ENCODE data around the gene CRADD.
"Not testable (repeated sequence)": the region's sequence is repeated elsewhere in the genome, so short reads cannot be mapped to it uniquely, and the experiment has no call there.

Gene CRADD

DNA sequence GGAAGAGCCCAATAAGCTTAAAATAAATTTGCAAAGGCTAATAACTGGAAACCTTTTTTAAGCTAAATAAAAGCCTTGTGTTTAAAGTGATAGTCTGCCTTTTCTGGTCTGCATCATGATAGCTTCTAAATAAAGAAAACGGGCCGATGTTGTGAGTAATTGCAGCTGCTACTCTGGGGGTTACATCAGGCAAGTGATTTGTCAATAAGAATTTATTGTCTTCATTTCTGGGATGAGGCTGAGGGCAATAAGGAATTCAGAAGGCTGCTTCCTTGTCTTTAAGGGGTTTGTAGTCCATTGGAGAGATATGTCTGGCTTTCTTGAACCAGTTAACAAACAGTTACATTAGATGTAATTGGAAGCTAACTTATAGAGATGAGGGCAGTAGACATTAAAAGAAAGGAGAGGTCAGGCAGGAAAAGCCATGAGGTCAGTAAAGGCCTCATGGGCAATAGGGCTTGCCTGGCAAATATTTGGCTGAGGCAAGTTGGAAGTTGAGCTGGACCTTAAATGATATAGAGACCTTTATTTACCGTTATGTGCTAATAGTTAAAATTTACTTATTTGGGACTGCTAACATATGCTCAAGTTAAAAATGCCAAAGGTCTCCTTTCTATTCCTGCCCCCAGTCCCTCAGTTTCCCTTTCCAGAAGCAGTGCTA lies 85.0 kb downstream of the CRADD start:
- DNase-seq, result no peak

GRCh38 chr12:93762912-93763553 lies 85.9 kb downstream of the CRADD start:
- DNase-seq, result no peak

GRCh38 chr12:93763746-93764147 lies 86.6 kb downstream of the CRADD start:
- no peak for DNase-seq

GRCh38 chr12:93766371-93766770 lies 89.2 kb downstream of the CRADD start:
- no peak for DNase-seq

GRCh38 chr12:93766796-93767523 lies 89.8 kb downstream of the CRADD start:
- DNase-seq, result no peak

DNA sequence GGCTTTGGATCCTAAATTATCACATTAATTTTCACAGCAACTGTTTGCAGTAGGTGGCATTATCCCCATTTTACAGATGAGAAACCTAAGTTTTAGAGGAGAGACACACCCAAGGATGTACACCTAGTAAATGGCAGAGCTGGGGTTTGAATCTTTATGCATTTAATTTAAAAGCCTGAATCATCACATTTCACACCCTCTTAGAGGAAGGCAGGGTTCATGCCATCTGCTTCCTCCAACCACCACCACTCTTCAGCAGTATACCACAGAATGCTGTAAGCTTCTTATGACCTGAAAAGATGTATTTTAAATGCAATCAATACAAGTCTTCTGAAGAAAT lies 90.3 kb downstream of the CRADD start:
- DNase-seq, result no peak

DNA sequence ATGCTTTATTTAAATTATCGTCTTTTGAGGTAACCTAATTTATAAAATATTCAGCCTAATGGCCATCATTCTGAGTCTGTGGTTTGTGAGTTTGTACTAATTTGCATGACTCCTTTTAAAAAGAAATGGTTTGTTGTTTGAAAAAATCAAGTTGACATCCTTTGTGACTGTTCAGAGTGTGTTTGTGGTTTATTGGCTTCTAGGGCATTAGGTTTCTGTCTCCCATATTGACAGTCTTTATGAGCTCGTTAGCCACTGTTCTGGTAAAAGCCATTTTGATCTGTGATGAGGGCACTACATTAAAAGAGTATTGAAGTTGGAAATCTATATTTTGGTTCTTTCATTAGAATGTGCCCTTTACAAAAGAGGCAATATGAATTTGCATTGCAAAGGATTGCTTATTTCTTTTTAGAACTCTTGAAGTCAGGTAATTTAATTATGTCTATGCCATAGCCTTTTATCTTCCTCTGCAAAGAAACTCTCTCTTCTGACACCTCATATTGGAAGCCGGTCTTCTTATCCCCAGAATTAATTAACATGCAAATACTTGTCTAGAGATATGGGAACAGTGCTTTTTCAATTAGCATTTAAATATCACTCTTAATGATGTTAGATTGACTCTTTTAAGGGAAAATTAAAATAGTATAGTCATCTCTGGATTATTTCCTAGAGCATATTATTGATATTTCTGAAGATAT lies 95.0 kb downstream of the CRADD start:
- DNase-seq, result no peak

DNA sequence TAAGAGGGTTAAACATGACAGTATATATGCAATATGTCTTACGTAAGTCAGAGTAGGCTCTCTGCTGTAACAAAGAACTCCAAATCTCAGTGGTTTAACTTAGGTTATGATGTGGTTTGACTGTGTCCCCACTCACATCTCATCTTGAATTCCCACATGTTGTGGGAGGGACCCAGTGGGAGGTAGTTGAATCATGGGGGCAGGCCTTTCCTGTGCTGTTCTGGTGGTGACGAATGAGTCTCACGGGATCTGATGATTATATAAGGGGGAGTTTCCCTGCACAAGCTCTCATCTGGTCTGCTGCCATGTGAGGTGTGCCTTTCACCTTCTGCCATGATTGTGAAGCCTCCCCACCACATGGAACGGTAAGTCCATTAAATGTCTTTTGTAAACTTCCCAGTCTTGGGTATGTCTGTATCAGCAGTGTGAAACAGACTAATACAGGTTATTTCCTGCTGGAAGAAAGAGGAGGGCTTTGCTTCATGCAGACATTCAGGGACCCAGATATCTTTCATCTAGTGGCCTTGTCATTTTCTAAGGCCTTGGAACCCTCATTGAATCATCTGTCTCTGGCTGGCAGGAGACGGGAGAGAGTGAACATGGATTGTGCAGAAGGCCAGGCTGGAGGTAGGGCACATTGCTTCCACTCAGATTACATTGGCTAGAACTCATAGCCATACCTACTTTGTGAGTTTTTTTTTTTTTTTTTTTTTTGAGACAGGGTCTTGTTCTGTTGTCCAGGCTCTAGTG lies 96.1 kb downstream of the CRADD start:
- no peak for DNase-seq

DNA sequence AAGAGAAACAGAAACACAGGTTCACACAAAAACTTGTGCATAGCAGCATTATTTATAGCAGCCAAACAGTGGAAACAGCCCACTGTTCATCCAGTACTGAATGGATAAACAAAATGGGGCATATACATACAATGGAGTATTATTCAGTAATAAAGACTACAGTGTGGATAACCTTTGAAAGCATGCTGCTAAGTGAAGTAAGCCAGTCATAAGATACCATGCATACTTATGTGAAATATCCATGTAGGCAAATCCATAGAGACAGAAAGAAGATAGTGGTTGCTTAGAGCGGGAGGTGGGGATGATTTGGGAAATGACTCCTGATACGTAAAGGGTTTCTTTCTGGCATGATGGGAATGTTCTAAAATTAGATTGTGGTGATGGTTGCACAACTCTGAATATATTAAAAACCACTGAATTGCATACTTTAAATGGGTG lies 99.4 kb downstream of the CRADD start:
- no peak for DNase-seq

- DNase-seq, result no peak
Measured at GRCh38 chr12:93777254-93777653, 100.1 kb downstream of the CRADD start.

DNA sequence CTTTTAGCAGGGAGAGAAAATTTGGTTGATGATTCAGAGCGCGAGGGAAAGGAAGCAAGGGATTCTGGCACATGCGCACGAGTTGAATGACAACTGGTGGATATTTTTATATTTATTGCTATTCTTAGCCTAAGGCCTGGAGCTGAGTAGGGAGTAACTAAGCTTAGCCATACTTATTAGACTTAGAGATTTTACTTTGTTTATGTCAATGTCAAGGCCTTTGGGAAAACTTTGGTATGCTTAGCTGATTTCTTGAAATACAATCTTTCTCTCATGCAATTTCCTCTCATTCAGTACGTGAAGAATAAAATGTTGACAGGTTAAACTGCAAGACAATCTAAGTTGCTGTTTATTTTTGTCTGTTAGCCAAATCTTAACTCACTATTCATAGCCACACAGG lies 101.1 kb downstream of the CRADD start:
- no peak for DNase-seq

GRCh38 chr12:93778766-93779165 lies 101.6 kb downstream of the CRADD start:
- no peak for DNase-seq

DNA sequence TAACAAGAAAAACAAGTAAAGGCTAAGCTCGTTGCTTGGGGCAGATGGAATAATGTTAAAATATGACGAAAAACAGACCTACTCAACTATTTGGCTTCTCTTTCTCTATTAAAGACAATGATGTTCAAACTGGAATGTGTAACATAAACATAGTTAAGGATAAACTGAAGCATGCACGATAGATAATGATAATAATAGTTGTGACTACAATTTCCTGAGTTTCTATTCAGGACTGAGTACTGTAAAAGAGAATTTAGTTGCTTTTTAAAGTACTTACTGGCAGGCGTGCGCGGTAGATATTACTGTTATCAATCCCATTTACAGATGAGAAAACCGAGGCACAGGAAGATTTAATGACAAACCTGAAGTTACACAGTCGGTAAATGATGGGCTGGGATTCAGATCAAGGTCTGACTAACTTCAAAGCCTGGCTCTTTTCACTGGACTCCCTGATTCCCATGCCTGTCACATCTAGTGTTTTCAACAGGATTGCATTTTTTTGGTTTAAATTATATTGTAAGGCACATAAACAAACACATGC lies 103.0 kb downstream of the CRADD start:
- no peak for DNase-seq

DNA sequence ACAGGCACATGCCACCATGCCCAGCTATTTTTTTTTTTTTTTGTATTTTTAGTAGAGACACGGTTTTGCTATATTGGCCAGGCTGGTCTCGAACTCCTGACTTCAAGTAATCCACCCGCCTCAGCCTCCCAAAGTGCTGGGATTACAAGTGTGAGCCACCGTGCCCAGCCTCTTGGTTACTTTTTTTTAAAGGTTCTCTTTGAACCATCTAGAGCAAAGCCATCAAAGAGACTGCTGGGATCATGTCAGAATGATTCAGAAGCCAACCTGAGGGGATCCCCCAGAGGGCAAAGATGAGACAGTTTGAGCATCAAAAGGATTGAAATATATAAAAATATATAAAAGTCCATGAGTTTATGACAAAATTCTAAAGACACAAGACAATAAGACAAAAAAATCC lies 103.7 kb downstream of the CRADD start:
- not testable (repeated sequence) for DNase-seq

- DNase-seq, result not testable (repeated sequence)
Measured at GRCh38 chr12:93781961-93782360, 104.8 kb downstream of the CRADD start.

GRCh38 chr12:93782853-93783252 lies 105.7 kb downstream of the CRADD start:
- no peak for DNase-seq

DNA sequence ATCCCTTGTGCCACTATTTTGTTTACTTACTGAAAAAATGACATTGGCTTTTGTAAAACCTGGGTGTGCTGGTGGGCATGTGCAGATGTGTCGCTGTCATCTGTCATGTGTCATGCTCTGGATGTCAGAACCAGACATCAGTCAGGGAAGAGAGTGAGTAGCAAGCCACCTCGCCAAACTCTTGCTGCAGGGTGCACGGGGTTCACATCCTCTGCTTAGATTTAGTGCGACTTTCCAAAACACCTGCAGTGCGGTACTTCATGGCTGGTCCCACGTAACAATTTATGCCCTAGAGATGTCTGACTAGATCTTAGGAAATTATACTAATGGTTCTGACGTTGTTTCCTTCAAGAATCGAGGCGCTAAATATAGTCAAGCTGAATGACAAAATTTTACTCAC lies 106.7 kb downstream of the CRADD start:
- DNase-seq, result no peak

GRCh38 chr12:93784339-93785086 lies 107.3 kb downstream of the CRADD start:
- no peak for DNase-seq

DNA sequence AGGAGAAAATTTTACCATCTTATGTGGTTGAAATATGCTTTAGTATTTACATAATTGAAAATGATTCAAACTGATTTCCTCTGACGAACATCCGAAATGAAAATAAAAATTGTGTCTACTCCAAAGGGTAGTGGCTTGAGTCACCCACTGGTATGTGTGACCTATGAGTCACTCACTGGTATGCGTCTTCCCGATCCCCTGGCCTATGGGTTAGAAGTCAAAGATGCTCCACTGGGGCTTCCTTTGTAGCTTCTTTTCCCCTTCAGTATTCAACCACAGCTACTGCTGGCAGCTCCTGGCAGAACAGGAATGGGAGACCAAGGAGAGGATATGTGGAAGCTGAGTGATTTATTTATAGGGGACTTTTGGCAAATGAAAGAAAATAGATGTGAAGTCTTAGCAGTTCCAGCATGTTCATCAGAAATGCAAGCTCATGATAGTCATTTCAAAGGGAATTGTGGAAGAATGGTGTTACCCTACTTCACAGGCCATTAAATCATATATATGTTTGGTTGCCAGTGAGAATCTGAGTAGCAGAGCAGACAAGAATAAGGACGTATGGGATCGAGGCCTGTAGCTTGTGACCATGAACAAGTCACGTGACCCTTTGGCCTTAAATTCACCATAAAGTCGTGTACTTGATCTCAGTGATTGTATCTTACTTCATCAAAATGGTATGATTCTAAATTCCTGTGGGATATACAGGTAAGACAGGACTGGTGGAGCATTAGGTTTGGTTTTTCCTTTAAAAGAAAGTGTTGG lies 108.3 kb downstream of the CRADD start:
- no peak for DNase-seq

DNA sequence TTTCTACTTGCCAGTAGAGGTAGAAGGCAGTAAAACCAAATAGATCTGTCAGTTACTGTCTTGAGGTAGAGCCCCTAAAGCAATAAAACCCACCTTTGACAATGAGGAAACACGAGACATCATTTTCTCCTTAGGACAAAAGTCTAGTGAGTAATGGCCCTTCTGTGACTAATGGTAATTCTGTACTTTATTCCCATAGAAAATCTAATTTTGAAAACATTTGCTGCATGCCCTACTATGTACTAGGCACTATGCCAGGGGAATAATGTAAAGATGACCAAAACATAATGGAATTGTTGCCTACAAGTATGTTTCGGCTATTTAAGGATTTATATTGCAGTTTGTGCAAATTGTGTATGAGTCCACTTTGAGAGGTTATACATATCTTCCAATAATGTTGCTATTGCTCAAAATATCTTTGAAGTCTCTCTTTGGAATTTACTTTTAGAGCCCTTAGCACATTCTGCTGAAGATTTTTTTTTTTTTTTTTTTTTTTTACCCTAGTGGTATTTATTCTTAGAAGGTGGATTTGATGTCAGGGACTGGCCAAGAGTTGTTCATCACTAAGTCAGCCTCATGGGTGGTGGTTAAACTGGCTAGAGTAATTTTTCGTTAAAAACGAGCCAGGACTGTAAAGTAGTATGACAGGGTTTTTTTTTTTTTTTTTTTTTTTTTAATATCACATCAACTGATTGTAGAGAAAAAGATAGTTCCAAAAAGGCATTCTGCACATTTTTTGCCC lies 109.7 kb downstream of the CRADD start:
- DNase-seq, result no peak
